HCT116 (cell line): Measurements from ENCODE around the gene ATP1A4. TPM values are rescaled to one million over a fixed set of nuclear protein-coding genes. Genes with fewer than 3 reads are reported as not detected.

Experiments
- ATAC-seq: fragments of 200-7000 bp; cut with Tn5 transposase; 2 replicates; pipeline ENCODE4 v1.9.1; 2020; ENCODE audit warnings: mild to moderate bottlenecking, moderate library complexity
- BruUV-seq: library from RNA; stranded (reverse); fragments of 400-500 nt; replicated peaks from 2 replicates; lab custom pipeline; 2021; lab: Mats Ljungman, UMichigan
- CTCF ChIA-PET: fragments of 300-600 bp; sonication (Branson Sonifier 250); formaldehyde crosslinking; loops from one replicate; lab custom pipeline; 2021; ENCODE audit warnings: antibody characterized with exemption; lab: Charles Lee
- POLR2A ChIA-PET: fragments of 300-600, 350-600 bp; sonication (Branson Sonifier 250); formaldehyde crosslinking; loops from one replicate; lab custom pipeline; 2021; ENCODE audit warnings: antibody characterized with exemption; lab: Charles Lee
- RAD21 ChIA-PET, 2 experiments: fragments of 300-600 bp; sonication (Branson Sonifier 250); formaldehyde crosslinking; loops; one replicate each; lab custom pipeline; 2023; ENCODE audit warnings: low total read pairs in 2 of 2; ENCODE audit not compliant: uncharacterized antibody in 2 of 2, unreplicated experiment in 2 of 2, low non-redundant PET in 1 of 2; lab: Charles Lee
- DNase-seq: peaks from one replicate; pipeline ENCODE4 v3.0.0-alpha.2; 2010; ENCODE audit warnings: low read depth, low spot score
- H2AFZ ChIP-seq: fragments of 200-600 bp; shearing (Covaris generic), sonication (generic); 2 replicates; pipeline ENCODE4 v1.6.1; 2017; ENCODE audit warnings: low read depth, mixed run types, mixed read lengths, antibody characterized with exemption, low read length; ENCODE audit not compliant: poor library complexity, severe bottlenecking
- H3K27ac ChIP-seq: 2 replicates; pipeline ENCODE4 v1.5.1; 2012; ENCODE audit warnings: low read depth, low read length
- H3K27me3 ChIP-seq: fragments of 200-600 bp; sonication (generic); 2 replicates; pipeline ENCODE4 v1.6.1; 2016; ENCODE audit warnings: mixed run types, low read length, mixed read lengths; ENCODE audit not compliant: insufficient read depth
- H3K36me3 ChIP-seq, 2 experiments: fragments of 200-500 bp in 1 of 2; fragments of 200-600 bp in 1 of 2; sonication (Bioruptor generic) in 1 of 2; sonication (generic) in 1 of 2; 2 replicates each; pipeline versions ENCODE4 v1.5.1 to v1.6.1; 2014 to 2016; ENCODE audit warnings: low read length in 2 of 2, inconsistent platforms in 1 of 2, mixed read lengths in 1 of 2, mixed run types in 1 of 2; ENCODE audit not compliant: insufficient read depth in 2 of 2, control insufficient read depth in 1 of 2
- H3K4me1 ChIP-seq, 2 experiments: fragments of 200-600 bp in 1 of 2; sonication (generic) in 1 of 2; 2 replicates each; pipeline versions ENCODE4 v1.5.1 to v1.6.1; 2012 to 2017; ENCODE audit warnings: low read length in 2 of 2, inconsistent platforms in 1 of 2, mild to moderate bottlenecking in 1 of 2, mixed read lengths in 1 of 2, mixed run types in 1 of 2, moderate library complexity in 1 of 2; ENCODE audit not compliant: insufficient read depth in 2 of 2, control insufficient read depth in 1 of 2
- H3K4me2 ChIP-seq: fragments of 200-600 bp; sonication (generic); 2 replicates; pipeline ENCODE4 v1.6.1; 2017; ENCODE audit warnings: mixed run types, low read length, mixed read lengths
- H3K4me3 ChIP-seq, 2 experiments: fragments of 200-600 bp in 1 of 2; sonication (generic) in 1 of 2; replicated peaks in 1 of 2; 2 replicates each; pipeline ENCODE4 v1.5.1; 2011 to 2016; ENCODE audit warnings: low read length in 2 of 2, control low read depth in 1 of 2, low read depth in 1 of 2, mild to moderate bottlenecking in 1 of 2, mixed read lengths in 1 of 2, mixed run types in 1 of 2
- H3K79me2 ChIP-seq: fragments of 200-600 bp; sonication (generic); 2 replicates; pipeline ENCODE4 v1.6.1; 2017; ENCODE audit warnings: mild to moderate bottlenecking, mixed run types, low read length, moderate library complexity, mixed read lengths; ENCODE audit not compliant: insufficient read depth
- H3K9ac ChIP-seq: fragments of 200-600 bp; sonication (generic); 2 replicates; pipeline ENCODE4 v1.6.1; 2016; ENCODE audit warnings: low read length, mixed read lengths
- H3K9me2 ChIP-seq: fragments of 200-600 bp; sonication (generic), shearing (Covaris generic); 2 replicates; pipeline ENCODE4 v1.6.1; 2017; ENCODE audit warnings: mixed run types, mild to moderate bottlenecking, moderate library complexity; ENCODE audit not compliant: insufficient read depth
- H3K9me3 ChIP-seq, 2 experiments: fragments of 200-500 bp in 1 of 2; fragments of 200-600 bp in 1 of 2; sonication (Bioruptor generic) in 1 of 2; sonication (generic) in 1 of 2; 2 replicates each; pipeline ENCODE4 v1.6.1; 2014 to 2017; ENCODE audit warnings: low read length in 2 of 2, mixed read lengths in 2 of 2, inconsistent platforms in 1 of 2, low read depth in 1 of 2, mild to moderate bottlenecking in 1 of 2, mixed run types in 1 of 2, moderate library complexity in 1 of 2; ENCODE audit not compliant: control insufficient read depth in 1 of 2, insufficient read depth in 1 of 2
- H4K20me1 ChIP-seq: fragments of 200-600 bp; sonication (generic), shearing (Covaris generic); 2 replicates; pipeline ENCODE4 v1.6.1; 2017; ENCODE audit warnings: mixed run types, mild to moderate bottlenecking, moderate library complexity; ENCODE audit not compliant: insufficient read depth
- ATF3 ChIP-seq: IDR thresholded peaks from 2 replicates; pipeline ENCODE4 v1.6.1; 2012
- CBX3 ChIP-seq: IDR thresholded peaks from 2 replicates; pipeline ENCODE4 v1.6.1; 2012; ENCODE audit warnings: low read depth
- CEBPB ChIP-seq: IDR thresholded peaks from 2 replicates; pipeline ENCODE4 v1.6.1; 2012; ENCODE audit warnings: low read depth
- CTCF ChIP-seq, 3 experiments: fragments of 200-600 bp in 1 of 3; sonication (generic) in 1 of 3; IDR thresholded peaks in 2 of 3; conservative IDR thresholded peaks in 1 of 3; 2 replicates each; pipeline ENCODE4 v1.5.1; 2012 to 2017; ENCODE audit warnings: low read depth in 2 of 3, low read length in 2 of 3, antibody characterized with exemption in 1 of 3, borderline replicate concordance in 1 of 3, control low read depth in 1 of 3, mild to moderate bottlenecking in 1 of 3, mixed read lengths in 1 of 3, mixed run types in 1 of 3, moderate library complexity in 1 of 3; ENCODE audit not compliant: insufficient read depth in 1 of 3
- EGR1 ChIP-seq: IDR thresholded peaks from 2 replicates; pipeline ENCODE4 v1.6.1; 2012; ENCODE audit warnings: low read depth
- ELF1 ChIP-seq: IDR thresholded peaks from 2 replicates; pipeline ENCODE4 v1.6.1; 2012; ENCODE audit warnings: low read depth, borderline replicate concordance
- EZH2 ChIP-seq: fragments of 200-600 bp; sonication (generic); IDR thresholded peaks from 2 replicates; pipeline ENCODE4 v1.6.1; 2017; ENCODE audit warnings: antibody characterized with exemption, mixed run types
- EZH2phosphoT487 ChIP-seq: fragments of 200-600 bp; IDR thresholded peaks from 2 replicates; pipeline ENCODE4 v1.6.1; 2018; ENCODE audit warnings: antibody characterized with exemption, borderline replicate concordance
- FOSL1 ChIP-seq: IDR thresholded peaks from 2 replicates; pipeline ENCODE4 v1.6.1; 2012; ENCODE audit warnings: low read depth
- MAX ChIP-seq: IDR thresholded peaks from 2 replicates; pipeline ENCODE4 v1.6.1; 2012
- POLR2A ChIP-seq: IDR thresholded peaks from 2 replicates; pipeline ENCODE4 v1.7.0; 2011; ENCODE audit warnings: borderline replicate concordance; ENCODE audit not compliant: insufficient read depth, insufficient read length; ENCODE audit errors: extremely low read depth
- POLR2AphosphoS5 ChIP-seq: IDR thresholded peaks from 2 replicates; pipeline ENCODE4 v1.6.1; 2011; ENCODE audit warnings: mild to moderate bottlenecking, low read depth, low read length, moderate library complexity
- RAD21 ChIP-seq: IDR thresholded peaks from 2 replicates; pipeline ENCODE4 v1.6.1; 2012; ENCODE audit warnings: low read depth, mild to moderate bottlenecking
- SIN3A ChIP-seq: IDR thresholded peaks from 2 replicates; pipeline ENCODE4 v1.6.1; 2012; ENCODE audit warnings: low read depth
- SP1 ChIP-seq: IDR thresholded peaks from 2 replicates; pipeline ENCODE4 v1.6.1; 2012; ENCODE audit warnings: low read depth
- TCF7L2 ChIP-seq: IDR thresholded peaks from 2 replicates; pipeline ENCODE4 v1.7.0; 2011; ENCODE audit warnings: borderline replicate concordance, inconsistent platforms; ENCODE audit not compliant: insufficient read depth, insufficient read length; ENCODE audit errors: extremely low read depth
- YY1 ChIP-seq: IDR thresholded peaks from 2 replicates; pipeline ENCODE4 v1.6.1; 2011; ENCODE audit warnings: low read length, low read depth, moderate library complexity, mild to moderate bottlenecking; ENCODE audit not compliant: insufficient replicate concordance; ENCODE audit errors: extremely low read depth
- ZBTB33 ChIP-seq: IDR thresholded peaks from 2 replicates; pipeline ENCODE4 v1.6.1; 2011; ENCODE audit warnings: mild to moderate bottlenecking, low read length, moderate library complexity; ENCODE audit not compliant: insufficient replicate concordance; ENCODE audit errors: extremely low read depth
- ZFX ChIP-seq: fragments of 450-650 bp; IDR thresholded peaks from 2 replicates; pipeline ENCODE4 v1.6.1; 2017
- ZNF274 ChIP-seq: fragments of 200-500 bp; sonication (Bioruptor generic); IDR thresholded peaks from 2 replicates; pipeline ENCODE4 v1.6.1; 2014; ENCODE audit warnings: mild to moderate bottlenecking, low read depth, low read length, inconsistent platforms
- intact Hi-C: fragments of 100-400 bp; cut with micrococcal nuclease; formaldehyde crosslinking; loops from 2 replicates; pipeline ENCODE4 v1.10.0; 2022
- total RNA-seq: library from RNA; stranded (reverse); gene quantifications from one replicate; pipeline ENCODE4 v1.2.1, GENCODE V29; 2021; ENCODE audit not compliant: unreplicated experiment

Gene ATP1A4
- total RNA-seq, 1 experiment from 2014 or later: not detected

GRCh38 chr1:160227561-160227960 is 76.2 kb downstream of the ATP1A4 start:
- Histone ChIP-seq H3K4me2 (no peak overlapping the region), H3K36me3 (peaks cover 47 to 61% of the 10 kb centered on the region in 2 experiments; a peak in 3 of 4 replicates), H3K79me2 (no peaks in the 10 kb centered on the region), H3K27ac (no peak overlapping the region), H3K4me3 (no peak overlapping the region), H3K9me2 (no peaks in the 10 kb centered on the region), H3K4me1 (no peaks in the 10 kb centered on the region), H3K9ac (no peak overlapping the region), H2AFZ (no peak overlapping the region), H3K27me3 (no peaks in the 10 kb centered on the region), H4K20me1 (no peaks in the 10 kb centered on the region), H3K9me3 (no peaks in the 10 kb centered on the region)
- no peak for ATAC-seq
- DNase-seq: no peak
- intact Hi-C loops: no loop called here
- CTCF ChIA-PET: interaction anchor here (1.2 kb wide), 1 partner anchor 25 kb away, joined by 4 read pairs; no protein-coding TSS in a partner anchor
- POLR2A ChIA-PET: no interaction called here
- no TSS peak for BruUV-seq
- RAD21 ChIA-PET: no interaction called here
- TF ChIP-seq RAD21 (no peak), YY1 (no peak), POLR2AphosphoS5 (no peak), SIN3A (no peak), POLR2A (no peak), CEBPB (no peak), ZBTB33 (no peak), EZH2 (no peak), ZNF274 (no peak), SP1 (no peak), ELF1 (no peak), CTCF (IDR thresholded peaks at IDR 0.05 in 2 of 3, conservative IDR thresholded peaks at IDR 0.05 in 1 of 3; ENCODE audit: borderline replicate concordance in 1 of 3, insufficient read depth in 1 of 3, low read depth in 2 of 3, low read length in 2 of 3) (no peak), FOSL1 (no peak), TCF7L2 (no peak), EZH2phosphoT487 (no peak), ATF3 (no peak), CBX3 (no peak), EGR1 (no peak), ZFX (no peak), MAX (no peak)
